Right lobe of liver (tissue), 6 donors: ENCODE results near the gene IFT52. TPM values are rescaled to one million over a fixed set of nuclear protein-coding genes. Genes with fewer than 3 reads are reported as not detected.
A peak's percentile ranks its signal among the peaks of the same experiment; 100 is the strongest.

Source experiments
- ATAC-seq, 4 donors: fragments of 200-7000 bp; cut with Tn5 transposase; one replicate each; pipeline ENCODE4 v1.9.1; 2020; ENCODE audit warnings: mild to moderate bottlenecking in 4 of 4, moderate library complexity in 4 of 4
- DNase-seq, 3 donors: peaks; one replicate each; pipeline ENCODE4 v3.0.0-alpha.2; 2020
- H3K27ac ChIP-seq, 3 donors: fragments of 200-600 bp; one replicate each; pipeline ENCODE4 v1.8.0; 2022
- H3K27me3 ChIP-seq, 2 donors: fragments of 200-600 bp; one replicate each; pipeline ENCODE4 v1.8.0; 2022
- H3K36me3 ChIP-seq, 4 donors: fragments of 200-600 bp; sonication (generic) in 1 of 4; one replicate each; pipeline versions ENCODE4 v1.5.1 to v1.8.0; 2017 to 2022; ENCODE audit warnings: control low read depth in 1 of 4
- H3K4me1 ChIP-seq, 4 donors: fragments of 200-600 bp; sonication (generic) in 1 of 4; one replicate each; pipeline versions ENCODE4 v1.5.1 to v1.8.0; 2017 to 2022; ENCODE audit warnings: control low read depth in 1 of 4
- H3K4me3 ChIP-seq, 3 donors: fragments of 200-600 bp; one replicate each; pipeline ENCODE4 v1.8.0; 2022
- H3K9me3 ChIP-seq, 4 donors: fragments of 200-600 bp; sonication (generic) in 1 of 4; one replicate each; pipeline versions ENCODE4 v1.5.1 to v1.8.0; 2017 to 2022; ENCODE audit warnings: control low read depth in 1 of 4
- CTCF ChIP-seq, 4 donors: fragments of 200-600 bp in 3 of 4; fragments of 450-650 bp in 1 of 4; IDR thresholded peaks; one replicate each; pipeline versions ENCODE4 v1.5.1 to v1.8.0; 2016 to 2022; ENCODE audit warnings: antibody characterized with exemption in 4 of 4, mild to moderate bottlenecking in 2 of 4
- POLR2A ChIP-seq: fragments of 450-650 bp; IDR thresholded peaks from one replicate; pipeline ENCODE4 v1.6.1; 2017; ENCODE audit warnings: antibody characterized with exemption, mild to moderate bottlenecking
- WGBS: methylation state at CpG from one replicate; pipeline ENCODE4 v1.1.6; 2018; ENCODE audit warnings: low coverage, low lambda C conversion rate; ENCODE audit not compliant: insufficient coverage; ENCODE audit errors: missing lambda C conversion rate; 5-methylcytosine and 5-hydroxymethylcytosine counted together
- intact Hi-C, 2 donors: fragments of 100-400 bp; cut with DNase I; formaldehyde crosslinking; loops; one replicate each; pipeline versions ENCODE4 v1.11.2 to v1.14.1; 2022
- long read RNA-seq: library from polyadenylated mRNA; unstranded; transcript quantifications from one replicate; pipeline ENCODE4 v2.0.0, GENCODE V29; 2019
- total RNA-seq, 6 experiments: library from RNA; depleted of rRNA in 2 of 6; stranded (reverse); fragments of >200 nt in 2 of 6; fragmentation: NEBNext Ultra II Directional in 3 of 6; extraction: Animal tissue kit (Norgen Biotek cat#: 25700) in 3 of 6; gene quantifications; one replicate each; pipeline versions ENCODE4 v1.1.0 to v1.2.4, GENCODE V29; 2016 to 2023
- donor health status: DM: no; HTN: yes; CAD: no.
- donor health status: DM: no; HTN: no; CAD: no.
- donor health status: DM: no; HTN: no; CAD: no.
- donor health status: DM: no; HTN: yes; CAD: no.
- donor health status: DM: no; HTN: yes; CAD: no.

IFT52 gene
- 1 to 10 TPM; 3.4 to 6.0 (median 4.1) TPM for total RNA-seq
- long read RNA-seq, partial matches to known transcripts: 1 of 4 reads
- long read RNA-seq, other reads (novel, unspliced or antisense): 1 of 4 reads

- intact Hi-C loops: no loop called here
- Histone ChIP-seq H3K27ac (peak within 1 kb of the TSS; percentile 75 to 80 (median 79)), H3K9me3 (no peaks in the 10 kb centered on the region), H3K36me3 (peaks cover 0 to 20% (median 2%) of the 10 kb centered on the region in 4 donors), H3K27me3 (no peaks in the 10 kb centered on the region), H3K4me1 (peaks cover 0 to 38% (median 0%) of the 10 kb centered on the region in 4 donors), H3K4me3 (peak within 1 kb of the TSS; percentile 64 to 82 (median 68))
- peak; percentile 94 to 99 (median 98) for ATAC-seq
- TF ChIP-seq CTCF (IDR thresholded peaks at IDR 0.05) (no peak), POLR2A (no peak)
- 1% methylated on average over 28 of the region's 68 CpGs for whole genome bisulfite sequencing
- peak; percentile 95 for DNase-seq
These were observed at the start of gene IFT52 for GRCh38 chr20:43590392-43591303. Gene IFT52, plus strand, starts transcription at chr20:43590937. Its CDS starts 3,762 bp downstream, at chr20:43594699.

GRCh38 chr20:43541214-43541613, 49.5 kb upstream of the IFT52 start:
- Histone ChIP-seq H3K9me3 (no peaks in the 10 kb centered on the region), H3K4me1 (peaks cover 0 to 16% (median 7%) of the 10 kb centered on the region in 4 donors), H3K4me3 (no peak overlapping the region), H3K27me3 (no peaks in the 10 kb centered on the region), H3K36me3 (no peaks in the 10 kb centered on the region), H3K27ac (no peak overlapping the region)
- ATAC-seq: no peak
- intact Hi-C loops: loop anchor here in 1 of 2 donors (10.0 kb wide), 1 partner anchor 124 kb away; the partner anchor contains the start of gene MYBL2
- no peak for DNase-seq
- WGBS: 63% methylated on average over 2 of the region's 2 CpGs
- TF ChIP-seq POLR2A (no peak), CTCF (IDR thresholded peaks at IDR 0.05) (no peak)

- Histone ChIP-seq H3K27me3 (no peaks in the 10 kb centered on the region), H3K4me3 (no peak overlapping the region), H3K9me3 (no peaks in the 10 kb centered on the region), H3K36me3 (no peaks in the 10 kb centered on the region), H3K4me1 (peaks cover 0 to 16% (median 7%) of the 10 kb centered on the region in 4 donors), H3K27ac (no peak overlapping the region)
- no peak for ATAC-seq
- DNase-seq: no peak
- 70% methylated on average over 5 of the region's 5 CpGs for WGBS
- TF ChIP-seq POLR2A: no peak
- intact Hi-C loops: loop anchor here in 1 of 2 donors (10.0 kb wide), 1 partner anchor 123 kb away; the partner anchor contains the start of gene MYBL2
These were observed 48.6 kb upstream of the IFT52 start for GRCh38 chr20:43542161-43542560.

GRCh38 chr20:43542674-43543073, 48.1 kb upstream of the IFT52 start:
- intact Hi-C loops: loop anchor here in 1 of 2 donors (10.0 kb wide), 1 partner anchor 122 kb away; the partner anchor contains the start of gene MYBL2
- TF ChIP-seq CTCF (IDR thresholded peaks at IDR 0.05): no peak
- no peak for TF ChIP-seq POLR2A
- no peak for DNase-seq
- H3K36me3 ChIP-seq: no peaks in the 10 kb centered on the region
- H3K9me3 ChIP-seq: no peaks in the 10 kb centered on the region
- H3K27ac ChIP-seq: no peak overlapping the region
- WGBS: 63% methylated on average over 4 of the region's 4 CpGs
- H3K4me1 ChIP-seq: peaks cover 0 to 20% (median 7%) of the 10 kb centered on the region in 4 donors
- H3K27me3 ChIP-seq: no peaks in the 10 kb centered on the region
- no peak overlapping the region for H3K4me3 ChIP-seq
- ATAC-seq: no peak
